T1000 (cell line): ENCODE measurements around the gene PDE4D.

Source experiments
- DNase-seq: peaks from one replicate; lab custom pipeline; 2025; ENCODE audit warnings: mixed read lengths; lab: John Stamatoyannopoulos, UW

Gene PDE4D

GRCh38 chr5:59209758-59210359 is 683.7 kb downstream of the PDE4D start:
- DNase-seq = no peak

- DNase-seq = no peak
These were observed 685.1 kb downstream of the PDE4D start for GRCh38 chr5:59208474-59208873.

DNA sequence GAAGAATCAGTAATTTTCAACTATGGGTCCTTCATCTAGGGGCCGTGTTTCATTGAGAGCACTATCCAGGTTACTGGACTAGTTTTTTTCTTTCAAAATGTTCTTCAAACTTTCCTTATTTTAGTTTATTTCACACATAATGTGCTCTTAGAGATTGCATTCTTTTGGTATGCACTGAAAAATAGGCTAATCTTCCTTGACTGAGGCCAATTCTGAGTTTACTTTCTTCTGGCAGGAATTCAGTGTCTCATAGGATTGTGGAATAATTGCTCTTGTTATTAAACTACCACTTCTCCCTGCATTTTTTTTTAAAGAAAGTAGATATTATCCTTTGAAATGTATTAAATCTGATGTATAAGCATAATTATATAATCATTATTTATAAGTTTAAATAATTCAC is 686.1 kb downstream of the PDE4D start:
- DNase-seq = no peak

DNA sequence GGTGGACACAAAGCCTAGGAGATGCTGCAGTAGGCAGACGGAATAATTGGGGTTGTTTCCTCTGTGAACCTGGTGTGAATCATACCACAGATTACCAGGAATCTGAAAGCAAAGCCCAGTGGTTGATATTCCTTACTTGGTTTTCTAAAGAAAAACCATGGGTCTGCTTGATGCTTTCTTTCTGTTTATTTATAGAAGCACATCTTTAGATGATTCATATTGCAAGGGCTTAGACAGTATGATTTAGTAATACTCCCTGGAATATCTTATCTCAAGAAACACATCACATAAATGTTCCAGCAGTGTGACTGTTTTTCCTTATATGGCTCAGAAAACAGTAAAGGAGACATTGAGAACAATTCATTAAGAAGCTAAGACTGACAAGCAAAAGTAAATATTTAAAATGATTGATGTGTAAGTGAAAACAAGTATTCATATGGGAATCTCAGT is 687.4 kb downstream of the PDE4D start:
- no peak for DNase-seq

GRCh38 chr5:59204114-59204897 is 689.2 kb downstream of the PDE4D start:
- DNase-seq = no peak

DNA sequence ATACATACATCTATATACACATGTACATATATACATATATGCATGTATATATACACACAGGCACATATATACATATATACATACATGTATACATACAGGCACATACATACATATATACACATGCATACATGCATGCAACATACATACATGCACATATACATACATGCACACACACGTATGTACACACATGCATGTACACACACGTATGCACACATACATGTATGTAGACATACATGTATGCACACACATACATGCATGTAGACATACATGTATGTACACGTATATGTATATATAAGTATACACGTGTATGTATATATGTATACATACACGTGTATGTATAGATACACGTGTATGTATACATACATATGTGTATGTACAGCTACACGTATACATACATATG is 693.7 kb downstream of the PDE4D start:
- no peak for DNase-seq

GRCh38 chr5:59198832-59199231 is 694.7 kb downstream of the PDE4D start:
- no peak for DNase-seq

- DNase-seq = no peak
These were observed 695.2 kb downstream of the PDE4D start for GRCh38 chr5:59198365-59198764.

DNA sequence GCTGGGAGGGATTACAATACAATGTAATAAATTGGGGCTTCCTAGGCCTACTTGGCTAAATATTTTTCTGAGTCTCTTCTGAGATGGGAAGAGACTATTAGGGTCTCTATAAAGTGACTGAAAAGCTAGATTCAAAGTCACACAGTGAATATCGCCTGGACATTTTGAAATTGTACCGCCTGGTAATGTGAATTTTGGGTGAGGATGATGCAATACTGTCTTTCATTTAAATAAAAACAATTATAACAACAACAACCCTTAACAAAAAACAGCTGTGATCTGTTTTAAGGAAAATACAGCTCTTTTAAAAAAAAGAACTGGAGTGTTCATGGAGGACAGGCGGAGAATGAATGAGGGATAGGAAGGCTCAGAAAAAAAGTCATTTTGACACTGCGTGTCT is 695.6 kb downstream of the PDE4D start:
- no peak for DNase-seq

DNA sequence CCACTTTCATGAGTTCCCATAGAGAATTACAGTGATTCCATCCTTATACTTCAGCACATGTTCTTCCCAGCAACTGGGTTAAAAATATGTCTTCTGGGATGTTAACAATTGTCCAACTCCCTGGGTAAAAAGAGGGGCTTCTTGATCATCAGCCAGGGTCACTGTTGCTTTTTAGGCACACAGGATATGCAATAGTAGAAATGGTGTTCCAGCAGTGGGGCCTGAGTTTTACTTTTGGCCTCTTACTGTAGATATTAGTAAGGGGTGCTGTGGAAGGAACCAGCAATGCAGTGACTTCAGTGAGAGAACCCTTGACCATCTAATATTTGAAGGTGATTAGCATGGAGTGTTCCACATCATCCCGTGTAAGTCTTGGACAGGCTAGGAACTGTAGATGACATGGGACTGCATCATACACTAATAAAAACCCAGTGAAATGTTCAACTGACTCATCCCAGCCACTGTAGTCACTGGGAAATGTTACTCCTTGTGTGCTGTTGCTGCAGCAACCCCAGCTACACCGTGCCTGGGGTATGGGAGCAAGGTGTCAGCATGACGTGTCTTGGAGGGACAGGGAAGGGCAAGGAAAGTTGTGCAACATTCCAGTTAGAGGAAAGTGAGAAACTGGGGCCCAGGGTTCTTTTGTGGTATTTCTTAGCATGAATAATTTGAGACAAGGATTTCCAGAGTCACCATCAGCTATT is 699.8 kb downstream of the PDE4D start:
- peak; percentile 84 for DNase-seq

DNA sequence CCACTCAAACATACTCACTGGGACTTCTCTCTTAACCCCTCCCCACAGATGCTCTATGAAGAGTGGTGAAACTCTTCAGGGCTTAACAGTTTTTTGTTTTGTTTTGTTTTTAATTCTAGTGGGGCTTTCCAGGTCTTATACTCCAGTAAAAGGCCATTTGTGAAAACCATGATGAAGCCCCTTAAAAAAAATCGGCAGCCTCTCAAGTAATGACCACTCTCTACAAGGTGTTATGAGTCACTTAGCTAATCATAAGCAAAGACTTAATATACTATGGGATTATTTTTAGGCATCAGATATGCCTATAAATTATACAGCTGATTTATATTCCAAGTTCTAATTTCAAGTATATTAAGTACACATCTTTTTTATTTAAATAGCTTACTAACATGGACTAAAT is 702.8 kb downstream of the PDE4D start:
- DNase-seq = no peak

- DNase-seq = no peak
These were observed 703.9 kb downstream of the PDE4D start for GRCh38 chr5:59189472-59190244.

- DNase-seq = peak; percentile 25
These were observed 704.9 kb downstream of the PDE4D start for GRCh38 chr5:59188419-59189225.

DNA sequence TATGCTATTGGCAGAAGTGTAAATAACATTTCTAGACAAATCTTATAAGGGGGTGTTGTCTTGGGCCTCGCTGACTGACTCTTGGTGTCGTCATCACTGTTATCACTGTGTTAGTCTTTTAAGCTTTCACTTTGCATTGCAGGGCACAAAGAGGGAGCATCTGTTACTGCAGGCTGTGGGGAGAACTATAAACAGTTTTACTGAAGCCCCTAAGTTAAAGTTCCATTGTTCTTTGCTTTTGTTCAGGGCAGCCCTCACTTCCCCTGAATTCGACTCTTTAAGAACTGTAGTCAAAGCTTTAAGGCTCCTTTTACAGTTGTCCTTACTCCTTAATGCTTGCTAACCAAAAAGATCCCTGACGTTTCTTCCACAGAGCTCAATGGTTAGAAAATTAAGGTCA is 705.7 kb downstream of the PDE4D start:
- no peak for DNase-seq

- no peak for DNase-seq
These were observed 706.9 kb downstream of the PDE4D start for GRCh38 chr5:59186623-59187022.

DNA sequence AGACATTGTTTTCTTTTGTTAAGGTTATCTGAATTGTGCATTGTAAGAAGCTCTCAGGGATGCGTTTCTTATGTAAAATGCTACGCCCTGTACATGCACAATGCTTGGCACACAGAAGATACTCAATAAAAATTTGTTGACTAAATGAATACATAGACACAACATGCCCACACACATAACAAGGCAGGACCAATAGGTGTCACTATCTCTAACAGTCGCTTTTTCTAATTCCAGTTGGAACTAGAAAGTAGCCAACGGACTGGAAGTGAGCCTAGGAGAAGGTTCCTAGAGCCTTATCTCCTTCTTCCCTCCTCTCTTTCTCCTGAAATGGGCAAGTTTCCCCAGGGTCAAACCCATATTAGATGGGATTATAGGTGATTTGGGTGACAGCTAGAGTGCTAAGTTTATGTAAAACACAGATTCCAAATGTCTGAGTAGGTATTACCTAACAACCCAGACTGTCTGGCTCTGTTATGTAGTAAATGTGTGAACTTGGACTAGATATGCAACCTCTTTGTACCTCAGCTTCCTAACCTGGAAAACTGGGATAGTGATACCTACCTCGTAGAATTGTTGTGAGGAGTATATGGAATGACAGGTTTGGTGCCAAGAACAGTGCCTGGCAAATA is 707.7 kb downstream of the PDE4D start:
- no peak for DNase-seq

DNA sequence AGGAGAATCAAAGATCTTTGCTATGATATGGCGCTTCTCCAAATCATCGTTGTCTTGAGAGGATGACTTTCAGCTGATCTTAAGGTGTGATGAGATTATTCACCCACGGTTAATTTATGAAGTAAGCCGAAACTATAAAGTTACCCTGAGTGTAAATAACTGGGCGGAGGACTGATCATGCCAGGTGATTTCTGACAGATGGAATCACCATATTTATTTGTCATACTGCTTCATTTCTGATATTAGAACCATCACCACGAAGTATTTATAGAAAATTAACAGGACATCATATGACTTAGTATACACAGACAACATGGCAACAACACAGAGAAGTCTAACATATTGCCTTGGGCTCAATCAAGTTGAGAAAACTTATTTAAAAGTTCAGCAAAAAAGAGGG is 708.8 kb downstream of the PDE4D start:
- DNase-seq = no peak

DNA sequence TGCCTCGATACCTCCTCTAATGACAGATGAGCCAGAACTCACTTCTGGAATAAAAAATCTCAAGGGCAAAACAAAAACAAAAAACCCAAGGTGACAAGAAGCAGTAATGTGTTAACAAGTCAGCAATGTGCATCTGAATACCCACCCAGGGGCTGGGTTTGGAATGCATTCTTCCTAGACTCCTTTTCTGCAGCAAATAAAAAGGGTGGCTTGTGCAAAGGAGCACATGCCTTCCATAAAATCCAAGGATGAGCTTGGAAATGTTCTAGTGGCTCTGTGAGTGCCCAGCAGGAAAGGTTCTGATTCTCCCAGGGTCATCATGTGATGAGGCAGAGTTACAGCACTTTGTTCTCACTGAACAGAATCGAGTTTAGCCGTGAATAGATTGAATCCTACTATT is 710.8 kb downstream of the PDE4D start:
- DNase-seq = no peak

DNA sequence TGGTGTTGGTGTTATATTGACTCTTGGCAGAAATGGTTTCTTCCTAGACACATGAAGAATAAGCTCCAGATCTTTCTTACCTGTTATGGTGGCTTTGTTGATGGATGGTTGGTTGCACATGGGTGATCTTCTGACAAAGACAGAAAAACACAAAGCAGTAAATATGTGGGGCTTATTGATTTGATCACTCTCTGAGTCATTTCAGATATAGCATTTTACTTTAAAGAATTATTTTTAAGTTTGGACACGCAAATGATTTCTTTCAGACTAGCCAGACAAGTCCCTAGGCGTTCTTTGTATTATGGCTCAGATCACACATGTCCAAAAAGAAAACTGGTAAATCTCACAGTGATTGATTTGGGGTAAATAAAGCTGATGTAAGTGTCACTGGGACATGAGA is 713.0 kb downstream of the PDE4D start:
- DNase-seq = no peak

DNA sequence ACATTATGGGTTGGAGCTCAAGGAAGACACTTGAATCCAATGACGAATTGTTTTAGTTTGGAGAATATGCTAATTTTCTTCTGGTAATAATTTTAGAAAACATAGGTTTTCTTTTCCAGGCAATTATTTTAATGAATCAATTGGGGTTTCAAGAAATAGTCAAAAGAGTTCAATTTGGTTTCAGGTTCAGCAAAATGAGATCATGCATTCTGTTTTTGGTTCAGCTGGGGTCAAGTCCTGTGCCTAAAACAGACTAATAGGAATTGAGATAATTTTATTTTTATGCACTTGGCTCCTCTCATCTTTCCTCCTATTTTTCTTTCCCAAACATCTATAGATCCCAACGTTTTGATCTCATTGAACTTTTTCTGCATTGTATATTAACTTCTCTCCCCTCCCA is 713.8 kb downstream of the PDE4D start:
- DNase-seq = no peak

DNA sequence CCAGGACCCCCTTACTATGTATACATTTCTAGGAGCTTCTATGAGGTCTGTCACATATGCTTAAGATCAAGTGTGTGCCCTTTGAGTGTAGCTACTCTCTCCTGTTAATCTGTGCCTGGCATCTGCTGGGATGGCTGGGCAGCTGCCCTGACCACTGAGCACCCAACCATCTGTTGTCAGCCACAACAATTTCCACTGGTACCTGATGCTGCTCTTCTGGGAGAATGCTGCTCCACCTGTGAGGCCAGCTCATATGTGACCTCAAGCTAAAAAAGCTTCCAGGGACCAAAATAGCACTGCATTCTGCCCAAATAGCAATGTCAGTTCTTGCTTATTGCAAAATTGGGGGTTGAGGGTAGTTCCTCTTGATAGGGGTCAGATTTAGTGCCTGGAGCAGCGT is 715.0 kb downstream of the PDE4D start:
- no peak for DNase-seq
